ENCODE measurements around the gene AMZ1. TPM values are rescaled to one million over a fixed set of nuclear protein-coding genes. Genes with fewer than 3 reads are reported as not detected.

AMZ1 gene
- total and polyA plus RNA-seq, 10 of the 15 experiments (the other 5 are each of a cell fraction or from before 2014, with no cell fraction given), result 0.02 to 2.0 (median 0.69) TPM

DNA sequence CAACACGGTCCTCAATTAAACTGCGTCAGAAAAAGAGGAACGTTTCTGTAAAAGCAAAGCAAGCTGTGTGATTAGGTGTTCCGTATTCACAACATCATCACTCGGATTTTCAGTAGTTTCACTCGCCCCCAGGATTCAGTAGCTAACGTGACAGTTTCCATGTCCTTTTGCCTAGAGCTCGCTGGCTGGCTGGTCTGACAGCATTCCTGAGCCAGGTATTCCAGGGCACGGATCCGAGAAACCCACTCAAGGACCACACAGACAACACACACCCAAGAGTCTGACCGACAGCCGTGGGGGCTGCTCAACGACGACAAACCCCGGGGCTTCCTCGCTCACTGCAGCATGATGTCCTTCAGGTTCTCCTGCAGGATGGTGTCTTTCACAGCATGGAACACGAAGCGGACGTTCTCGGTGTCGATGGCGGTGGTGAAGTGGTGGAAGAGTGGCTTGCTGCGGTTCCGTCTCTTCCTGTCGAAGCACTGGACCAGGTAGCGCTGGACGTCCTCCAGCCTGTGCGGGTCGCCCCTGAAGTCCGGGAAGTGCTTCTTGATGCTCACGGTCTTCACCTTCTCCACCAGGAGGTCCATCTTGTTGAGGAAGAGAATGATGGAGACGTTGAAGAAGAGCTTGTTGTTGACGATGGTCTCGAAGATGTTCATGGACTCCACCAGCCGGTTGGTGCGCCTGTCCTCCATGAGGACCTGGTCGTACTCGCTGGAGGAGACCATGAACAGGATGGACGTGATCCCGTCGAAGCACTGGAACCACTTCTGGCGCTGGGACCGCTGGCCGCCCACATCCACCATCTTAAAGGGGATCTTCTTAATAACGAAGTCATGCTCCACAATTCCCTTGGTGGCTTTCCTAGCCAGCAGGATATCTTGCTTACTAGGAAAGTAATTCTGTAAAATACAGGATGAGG is 43.1 kb downstream of the AMZ1 start:
- no peak for ATAC-seq
- no peak for DNase-seq (ENCODE audit: low read depth, low spot score)
- no peak overlapping the region for H2AFZ ChIP-seq (ENCODE audit: control insufficient read depth, low read depth, low read length)
- H3K4me1 ChIP-seq (ENCODE audit: control insufficient read depth, insufficient read depth, low read length), result peaks cover 8% of the 10 kb centered on the region
- SMC1A ChIA-PET (ENCODE audit: uncharacterized antibody, unreplicated experiment), result no interaction called here
- no peak overlapping the region for H3K27ac ChIP-seq (ENCODE audit: control insufficient read depth, insufficient read depth)
- no peaks in the 10 kb centered on the region for H3K9me3 ChIP-seq (replicated peaks; ENCODE audit: control insufficient read depth, insufficient read depth, low read length)
- H4K20me1 ChIP-seq (ENCODE audit: control insufficient read depth, insufficient read depth), result no peaks in the 10 kb centered on the region
- H3K4me2 ChIP-seq (ENCODE audit: control insufficient read depth, insufficient read depth), result no peak overlapping the region
- TF ChIP-seq, protein P1, sequence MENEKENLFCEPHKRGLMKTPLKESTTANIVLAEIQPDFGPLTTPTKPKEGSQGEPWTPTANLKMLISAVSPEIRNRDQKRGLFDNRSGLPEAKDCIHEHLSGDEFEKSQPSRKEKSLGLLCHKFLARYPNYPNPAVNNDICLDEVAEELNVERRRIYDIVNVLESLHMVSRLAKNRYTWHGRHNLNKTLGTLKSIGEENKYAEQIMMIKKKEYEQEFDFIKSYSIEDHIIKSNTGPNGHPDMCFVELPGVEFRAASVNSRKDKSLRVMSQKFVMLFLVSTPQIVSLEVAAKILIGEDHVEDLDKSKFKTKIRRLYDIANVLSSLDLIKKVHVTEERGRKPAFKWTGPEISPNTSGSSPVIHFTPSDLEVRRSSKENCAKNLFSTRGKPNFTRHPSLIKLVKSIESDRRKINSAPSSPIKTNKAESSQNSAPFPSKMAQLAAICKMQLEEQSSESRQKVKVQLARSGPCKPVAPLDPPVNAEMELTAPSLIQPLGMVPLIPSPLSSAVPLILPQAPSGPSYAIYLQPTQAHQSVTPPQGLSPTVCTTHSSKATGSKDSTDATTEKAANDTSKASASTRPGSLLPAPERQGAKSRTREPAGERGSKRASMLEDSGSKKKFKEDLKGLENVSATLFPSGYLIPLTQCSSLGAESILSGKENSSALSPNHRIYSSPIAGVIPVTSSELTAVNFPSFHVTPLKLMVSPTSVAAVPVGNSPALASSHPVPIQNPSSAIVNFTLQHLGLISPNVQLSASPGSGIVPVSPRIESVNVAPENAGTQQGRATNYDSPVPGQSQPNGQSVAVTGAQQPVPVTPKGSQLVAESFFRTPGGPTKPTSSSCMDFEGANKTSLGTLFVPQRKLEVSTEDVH (IDR thresholded peaks at IDR 0.05; ENCODE audit: low read depth, partially characterized antibody), result no peak
- no peak for TF ChIP-seq NFYB (IDR thresholded peaks at IDR 0.05; ENCODE audit: insufficient read depth, low read depth, low read length)
- TF ChIP-seq ZNF384 (IDR thresholded peaks at IDR 0.05; ENCODE audit: borderline replicate concordance, low read depth, low read length), result no peak
- TF ChIP-seq FOXM1 (IDR thresholded peaks at IDR 0.05; ENCODE audit: low read depth, low read length), result no peak
- TF ChIP-seq MTA2 (IDR thresholded peaks at IDR 0.05; ENCODE audit: low read depth), result no peak
- RAD21 ChIA-PET (ENCODE audit: unreplicated experiment), result interaction anchor here (0.9 kb wide), 1 partner anchor 60 kb away, joined by 3 read pairs; no protein-coding TSS in a partner anchor
- peaks cover 0 to 7% of the 10 kb centered on the region in 2 experiments; a peak in 2 of 4 replicates for H3K36me3 ChIP-seq (ENCODE audit: control insufficient read depth in 2 of 2, insufficient read depth in 2 of 2, low read length in 1 of 2)
- intact Hi-C loops (cut with micrococcal nuclease; ENCODE audit: unreplicated experiment), result no loop called here
- no peaks in the 10 kb centered on the region for H3K79me2 ChIP-seq (ENCODE audit: control insufficient read depth, insufficient read depth, low read length)
- POLR2A ChIA-PET, result no interaction called here
- H3K9ac ChIP-seq (ENCODE audit: control insufficient read depth, insufficient read depth, low read length), result no peak overlapping the region
- in situ Hi-C loops (cut with MboI), result no loop called here
- no TSS peak for BruUV-seq (replicated peaks)
- no peaks in the 10 kb centered on the region for H3K27me3 ChIP-seq (replicated peaks in 1 of 2; ENCODE audit: control insufficient read depth in 2 of 2, insufficient read depth in 2 of 2, low read length in 1 of 2)
- no peak for FAIRE-seq
- H3K4me3 ChIP-seq, result no peak overlapping the region
- WGBS (ENCODE audit: insufficient coverage, insufficient replicate concordance, low lambda C conversion rate, missing lambda C conversion rate), result 97% methylated on average over 45 of the region's 45 CpGs
- CTCF ChIA-PET, result no interaction called here

All from GM12878 (cell line).